ENCODE results near the gene BCAS3. TPM values are rescaled to one million over a fixed set of nuclear protein-coding genes. Genes with fewer than 3 reads are reported as not detected.
A peak's percentile ranks its signal among the peaks of the same experiment; 100 is the strongest.

The BCAS3 gene
- total RNA-seq, 1 experiment from 2014 or later = 14.4 TPM

DNA sequence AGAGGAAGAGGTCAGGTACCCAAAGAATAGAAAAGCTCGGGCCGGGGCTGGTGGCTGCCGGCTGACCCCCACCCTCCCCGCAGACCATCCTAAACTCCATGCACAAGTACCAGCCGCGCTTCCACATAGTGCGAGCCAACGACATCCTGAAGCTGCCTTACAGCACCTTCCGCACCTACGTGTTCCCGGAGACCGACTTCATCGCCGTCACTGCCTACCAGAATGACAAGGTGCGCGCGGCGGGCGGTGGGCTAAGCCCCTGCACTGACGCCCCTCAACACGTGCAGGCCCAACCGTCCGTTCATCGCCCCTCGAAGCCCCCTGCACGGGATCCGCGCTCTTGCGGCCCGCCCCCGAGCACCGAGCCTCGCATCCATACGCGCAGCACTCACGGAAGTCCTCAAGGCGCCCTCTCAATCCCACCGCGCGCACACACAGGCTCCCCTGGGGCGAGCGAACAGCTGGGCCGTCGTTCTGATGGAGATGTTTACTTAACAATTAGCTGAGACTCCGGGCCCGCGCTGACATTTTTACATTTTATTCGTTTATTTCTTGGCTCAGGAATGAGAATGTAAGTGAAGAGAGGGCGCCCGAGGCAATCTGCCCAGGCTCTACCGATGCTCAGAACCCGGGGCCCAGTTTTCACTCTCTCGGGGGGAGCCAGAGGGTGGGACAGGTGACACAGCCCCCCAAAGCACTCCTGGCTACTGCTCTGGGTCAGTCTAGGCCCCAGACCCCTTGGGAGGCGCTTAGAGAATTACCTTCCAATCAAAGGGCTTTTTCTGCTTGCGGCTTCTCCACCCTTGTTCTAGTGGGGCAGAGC is 725.5 kb downstream of the BCAS3 start:
- H3K9me3 ChIP-seq (ENCODE audit: low read depth, low read length, poor library complexity, severe bottlenecking) = no peaks in the 10 kb centered on the region
- intact Hi-C loops (cut with micrococcal nuclease; ENCODE audit: unreplicated experiment) = no loop called here
- TF ChIP-seq, protein P1, sequence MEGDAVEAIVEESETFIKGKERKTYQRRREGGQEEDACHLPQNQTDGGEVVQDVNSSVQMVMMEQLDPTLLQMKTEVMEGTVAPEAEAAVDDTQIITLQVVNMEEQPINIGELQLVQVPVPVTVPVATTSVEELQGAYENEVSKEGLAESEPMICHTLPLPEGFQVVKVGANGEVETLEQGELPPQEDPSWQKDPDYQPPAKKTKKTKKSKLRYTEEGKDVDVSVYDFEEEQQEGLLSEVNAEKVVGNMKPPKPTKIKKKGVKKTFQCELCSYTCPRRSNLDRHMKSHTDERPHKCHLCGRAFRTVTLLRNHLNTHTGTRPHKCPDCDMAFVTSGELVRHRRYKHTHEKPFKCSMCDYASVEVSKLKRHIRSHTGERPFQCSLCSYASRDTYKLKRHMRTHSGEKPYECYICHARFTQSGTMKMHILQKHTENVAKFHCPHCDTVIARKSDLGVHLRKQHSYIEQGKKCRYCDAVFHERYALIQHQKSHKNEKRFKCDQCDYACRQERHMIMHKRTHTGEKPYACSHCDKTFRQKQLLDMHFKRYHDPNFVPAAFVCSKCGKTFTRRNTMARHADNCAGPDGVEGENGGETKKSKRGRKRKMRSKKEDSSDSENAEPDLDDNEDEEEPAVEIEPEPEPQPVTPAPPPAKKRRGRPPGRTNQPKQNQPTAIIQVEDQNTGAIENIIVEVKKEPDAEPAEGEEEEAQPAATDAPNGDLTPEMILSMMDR (conservative IDR thresholded peaks at IDR 0.05; ENCODE audit: low read depth, low read length) = no peak
- no peak for TF ChIP-seq EZH2 (IDR thresholded peaks at IDR 0.05; ENCODE audit: borderline replicate concordance, low read depth, low read length, poor library complexity, severe bottlenecking)
- ChIA-PET CTCF (interaction anchor here (1.0 kb wide), 1 partner anchor 9 kb away, joined by 4 read pairs; no protein-coding TSS in a partner anchor), POLR2A (ENCODE audit: low non-redundant PET) (no interaction called here)
- peaks cover 23% of the 10 kb centered on the region for H3K4me1 ChIP-seq (ENCODE audit: insufficient read depth, low read length, poor library complexity, severe bottlenecking)
- H3K27ac ChIP-seq (ENCODE audit: low read depth, low read length, poor library complexity, severe bottlenecking) = no peak overlapping the region
- no TSS peak for BruUV-seq (replicated peaks)
- H3K36me3 ChIP-seq (ENCODE audit: insufficient read depth, low read length, poor library complexity, severe bottlenecking) = no peaks in the 10 kb centered on the region
- peaks cover 88% of the 10 kb centered on the region for H3K27me3 ChIP-seq (replicated peaks; ENCODE audit: insufficient read depth, low read depth, low read length, poor library complexity)
- H3K4me3 ChIP-seq (ENCODE audit: low read depth, low read length, poor library complexity, severe bottlenecking) = no peak overlapping the region
- DNase-seq (ENCODE audit: low spot score) = peak; percentile 51

DNA sequence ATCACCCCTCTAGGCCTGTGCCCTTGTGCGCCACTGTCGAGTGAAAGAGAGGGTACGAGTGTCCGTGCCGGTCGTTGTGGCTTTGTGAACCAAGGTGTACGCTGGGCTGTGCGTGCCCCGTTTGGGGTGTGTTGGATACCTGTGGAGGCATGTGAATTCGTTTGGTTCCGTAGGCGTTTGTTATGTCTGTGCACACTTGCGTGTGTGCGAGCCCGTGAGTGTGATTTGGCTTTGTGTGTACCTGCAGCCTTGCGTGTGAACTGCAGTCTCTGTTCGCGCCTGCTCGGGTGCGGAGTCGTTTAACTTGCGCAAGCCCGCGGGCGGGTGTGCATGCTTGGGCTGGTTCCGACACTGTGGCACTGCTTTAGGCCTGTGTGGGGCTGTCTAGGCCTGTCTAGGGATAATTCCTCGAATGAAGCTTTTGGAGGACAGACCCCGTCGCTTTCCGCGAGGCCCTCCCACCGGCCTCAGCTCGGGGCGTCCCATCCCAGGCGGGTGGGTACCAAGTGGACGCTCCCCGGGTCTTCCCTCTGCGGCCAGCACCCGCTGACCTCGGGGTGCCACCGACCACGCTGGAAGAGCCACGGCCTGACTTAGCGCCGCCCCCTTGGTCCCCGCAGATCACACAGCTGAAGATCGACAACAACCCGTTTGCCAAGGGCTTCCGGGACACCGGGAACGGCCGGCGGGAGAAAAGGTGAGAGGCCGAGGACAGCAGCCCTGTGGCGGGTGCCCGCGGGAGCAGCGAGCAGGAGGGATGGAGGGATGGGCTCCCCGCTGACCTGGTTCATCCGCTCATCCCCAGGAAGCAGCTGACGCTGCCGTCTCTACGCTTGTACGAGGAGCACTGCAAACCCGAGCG is 726.4 kb downstream of the BCAS3 start:
- Histone ChIP-seq H3K27ac (ENCODE audit: low read depth, low read length, poor library complexity, severe bottlenecking) (no peak overlapping the region), H3K9me3 (ENCODE audit: low read depth, low read length, poor library complexity, severe bottlenecking) (no peaks in the 10 kb centered on the region), H3K36me3 (ENCODE audit: insufficient read depth, low read length, poor library complexity, severe bottlenecking) (no peaks in the 10 kb centered on the region), H3K4me1 (ENCODE audit: insufficient read depth, low read length, poor library complexity, severe bottlenecking) (peaks cover 15% of the 10 kb centered on the region), H3K27me3 (replicated peaks; ENCODE audit: insufficient read depth, low read depth, low read length, poor library complexity) (peaks cover 88% of the 10 kb centered on the region), H3K4me3 (ENCODE audit: low read depth, low read length, poor library complexity, severe bottlenecking) (peak overlapping the region; percentile 23)
- DNase-seq (ENCODE audit: low spot score) = no peak
- POLR2A ChIA-PET (ENCODE audit: low non-redundant PET) = interaction anchor here (0.7 kb wide), 1 partner anchor 40 kb away, joined by 9 read pairs; no protein-coding TSS in a partner anchor
- CTCF ChIA-PET = interaction anchor here (1.0 kb wide), 1 partner anchor 8 kb away, joined by 4 read pairs; no protein-coding TSS in a partner anchor
- peak; percentile 62 for TF ChIP-seq EZH2 (IDR thresholded peaks at IDR 0.05; ENCODE audit: borderline replicate concordance, low read depth, low read length, poor library complexity, severe bottlenecking)
- TF ChIP-seq, protein P1 (conservative IDR thresholded peaks at IDR 0.05; ENCODE audit: low read depth, low read length) = no peak
- BruUV-seq (replicated peaks) = no TSS peak
- intact Hi-C loops (cut with micrococcal nuclease; ENCODE audit: unreplicated experiment) = no loop called here

DNA sequence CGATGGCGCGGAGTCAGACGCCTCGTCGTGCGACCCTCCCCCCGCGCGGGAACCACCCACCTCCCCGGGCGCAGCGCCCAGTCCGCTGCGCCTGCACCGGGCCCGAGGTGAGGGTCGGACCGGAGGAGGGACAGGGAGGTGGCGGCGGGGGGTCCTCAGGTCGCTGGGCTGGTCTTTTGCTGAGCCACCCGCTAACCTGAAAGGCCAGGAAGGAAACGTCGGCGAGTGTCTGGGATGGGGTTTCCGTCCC is 726.9 kb downstream of the BCAS3 start:
- POLR2A ChIA-PET (ENCODE audit: low non-redundant PET) = interaction anchor here (0.7 kb wide), 1 partner anchor 39 kb away, joined by 9 read pairs; no protein-coding TSS in a partner anchor

More for the DNA sequence above, 726.9 kb downstream of the BCAS3 start:
- peaks cover 82% of the 10 kb centered on the region for H3K27me3 ChIP-seq (replicated peaks; ENCODE audit: insufficient read depth, low read depth, low read length, poor library complexity)
- H3K27ac ChIP-seq (ENCODE audit: low read depth, low read length, poor library complexity, severe bottlenecking) = no peak overlapping the region
- H3K4me3 ChIP-seq (ENCODE audit: low read depth, low read length, poor library complexity, severe bottlenecking) = peak overlapping the region; percentile 23
- no peaks in the 10 kb centered on the region for H3K9me3 ChIP-seq (ENCODE audit: low read depth, low read length, poor library complexity, severe bottlenecking)
- no TSS peak for BruUV-seq (replicated peaks)
- DNase-seq (ENCODE audit: low spot score) = no peak
- intact Hi-C loops (cut with micrococcal nuclease; ENCODE audit: unreplicated experiment) = no loop called here
- TF ChIP-seq, protein P1 (conservative IDR thresholded peaks at IDR 0.05; ENCODE audit: low read depth, low read length) = no peak
- TF ChIP-seq EZH2 (IDR thresholded peaks at IDR 0.05; ENCODE audit: borderline replicate concordance, low read depth, low read length, poor library complexity, severe bottlenecking) = peak; percentile 96
- CTCF ChIA-PET = no interaction called here
- no peaks in the 10 kb centered on the region for H3K36me3 ChIP-seq (ENCODE audit: insufficient read depth, low read length, poor library complexity, severe bottlenecking)
- H3K4me1 ChIP-seq (ENCODE audit: insufficient read depth, low read length, poor library complexity, severe bottlenecking) = peaks cover 9% of the 10 kb centered on the region

All from A673 (cell line).